GM12878 (cell line): ENCODE measurements around the gene RPL31. TPM values are rescaled to one million over a fixed set of nuclear protein-coding genes. Genes with fewer than 3 reads are reported as not detected.

Source experiments
- ATAC-seq: fragments of 200-7000 bp; cut with Tn5 transposase; 3 replicates; pipeline ENCODE4 v1.9.1; 2020; ENCODE audit warnings: mild to moderate bottlenecking, moderate library complexity
- BruUV-seq: library from RNA; stranded (reverse); fragments of 400-500 nt; replicated peaks from 2 replicates; lab custom pipeline; 2021; lab: Mats Ljungman, UMichigan
- CTCF ChIA-PET: fragments of 300-600 bp; sonication (Branson Sonifier 250); formaldehyde crosslinking; extraction: SDS; loops from one replicate; lab custom pipeline; 2021; ENCODE audit warnings: inconsistent platforms; lab: Yijun Ruan, JAX
- POLR2A ChIA-PET: fragments of 350-600 bp; formaldehyde crosslinking; extraction: SDS; loops from one replicate; lab custom pipeline; 2021; ENCODE audit warnings: inconsistent platforms; lab: Charles Lee
- RAD21 ChIA-PET: fragments of 300-600 bp; sonication (Branson Sonifier 250); formaldehyde crosslinking; loops from one replicate; lab custom pipeline; 2023; ENCODE audit warnings: antibody characterized with exemption; ENCODE audit not compliant: unreplicated experiment; lab: Charles Lee
- SMC1A ChIA-PET: fragments of 300-600 bp; sonication (Branson Sonifier 250); formaldehyde crosslinking; loops from one replicate; lab custom pipeline; 2023; ENCODE audit not compliant: unreplicated experiment, uncharacterized antibody; lab: Charles Lee
- DNase-seq: peaks from one replicate; pipeline ENCODE4 v3.0.0-alpha.2; 2011; ENCODE audit warnings: low read depth, low spot score
- FAIRE-seq: peaks from 3 replicates; lab custom pipeline; 2011; peaks lifted over from hg19 to GRCh38; lab: Jason Lieb, UNC
- H2AFZ ChIP-seq: 2 replicates; pipeline ENCODE4 v1.6.0; 2011; ENCODE audit warnings: low read depth, low read length, control low read depth; ENCODE audit not compliant: control insufficient read depth
- H3K27ac ChIP-seq: 2 replicates; pipeline ENCODE4 v1.5.1; 2011; ENCODE audit warnings: control low read depth; ENCODE audit not compliant: control insufficient read depth, insufficient read depth
- H3K27me3 ChIP-seq, 2 experiments: replicated peaks in 1 of 2; 2 replicates each; pipeline versions ENCODE4 v1.6.0 to v1.6.1; 2011; ENCODE audit warnings: low read length in 1 of 2; ENCODE audit not compliant: control insufficient read depth in 2 of 2, insufficient read depth in 2 of 2
- H3K36me3 ChIP-seq, 2 experiments: 2 replicates each; pipeline ENCODE4 v1.5.1; 2011; ENCODE audit warnings: low read length in 1 of 2; ENCODE audit not compliant: control insufficient read depth in 2 of 2, insufficient read depth in 2 of 2
- H3K4me1 ChIP-seq: 2 replicates; pipeline ENCODE4 v1.6.1; 2011; ENCODE audit warnings: mild to moderate bottlenecking, low read length, moderate library complexity, mixed read lengths; ENCODE audit not compliant: control insufficient read depth, insufficient read depth
- H3K4me2 ChIP-seq: 2 replicates; pipeline ENCODE4 v1.6.0; 2011; ENCODE audit warnings: control low read depth; ENCODE audit not compliant: control insufficient read depth, insufficient read depth
- H3K4me3 ChIP-seq: fragments of 200-600 bp; sonication (generic); 2 replicates; pipeline ENCODE4 v1.5.1; 2016
- H3K79me2 ChIP-seq: 2 replicates; pipeline ENCODE4 v1.6.0; 2011; ENCODE audit warnings: low read length; ENCODE audit not compliant: control insufficient read depth, insufficient read depth
- H3K9ac ChIP-seq: 2 replicates; pipeline ENCODE4 v1.8.0; 2011; ENCODE audit warnings: low read length, control low read depth, mixed read lengths; ENCODE audit not compliant: control insufficient read depth, insufficient read depth
- H3K9me3 ChIP-seq: replicated peaks from 3 replicates; pipeline ENCODE4 v1.5.1; 2011; ENCODE audit warnings: mild to moderate bottlenecking, low read length; ENCODE audit not compliant: control insufficient read depth, insufficient read depth
- H4K20me1 ChIP-seq: 2 replicates; pipeline ENCODE4 v1.6.0; 2011; ENCODE audit not compliant: control insufficient read depth, insufficient read depth
- ASH2L ChIP-seq: fragments of 300-600, 200-600 bp; sonication (generic); IDR thresholded peaks from 2 replicates; pipeline ENCODE4 v1.6.1; 2017; ENCODE audit warnings: low read depth, mild to moderate bottlenecking, borderline replicate concordance
- CEBPB ChIP-seq, 2 experiments: fragments of 150-350 bp in 1 of 2; IDR thresholded peaks; 2 replicates each; pipeline ENCODE4 v1.6.1; 2012 to 2014; ENCODE audit warnings: low read depth in 2 of 2, low read length in 2 of 2, borderline replicate concordance in 1 of 2, inconsistent platforms in 1 of 2
- CHD1 ChIP-seq: IDR thresholded peaks from 2 replicates; pipeline ENCODE4 v1.6.1; 2012; ENCODE audit warnings: low read depth, low read length, improper control_type of control experiment
- IKZF2 ChIP-seq, 2 experiments: fragments of 450-650 bp; IDR thresholded peaks; 2 replicates each; pipeline ENCODE4 v1.6.1; 2017; ENCODE audit warnings: mild to moderate bottlenecking in 2 of 2, moderate library complexity in 2 of 2
- IRF4 ChIP-seq: IDR thresholded peaks from 2 replicates; pipeline ENCODE4 v1.6.1; 2011; ENCODE audit warnings: low read depth, low read length
- JUNB ChIP-seq: IDR thresholded peaks from 2 replicates; pipeline ENCODE4 v1.6.1; 2016; ENCODE audit warnings: antibody characterized with exemption, mild to moderate bottlenecking
- MAX ChIP-seq: IDR thresholded peaks from 2 replicates; pipeline ENCODE4 v1.6.1; 2012; ENCODE audit warnings: low read depth, low read length, improper control_type of control experiment
- NR2C2 ChIP-seq: IDR thresholded peaks from 2 replicates; pipeline ENCODE4 v1.6.1; 2011; ENCODE audit warnings: borderline replicate concordance, low read depth; ENCODE audit not compliant: control insufficient read depth, insufficient read length
- RB1 ChIP-seq: fragments of 450-650 bp; formaldehyde crosslinking; IDR thresholded peaks from 2 replicates; pipeline ENCODE4 v1.6.1; 2017; ENCODE audit warnings: mild to moderate bottlenecking, borderline replicate concordance
- STAT3 ChIP-seq: IDR thresholded peaks from 2 replicates; pipeline ENCODE4 v1.6.1; 2011; ENCODE audit warnings: low read depth, low read length, improper control_type of control experiment
- WGBS: methylation state at CpG from one replicate; pipeline ENCODE4 v1.1.6; 2016; ENCODE audit warnings: low lambda C conversion rate; ENCODE audit not compliant: insufficient replicate concordance, insufficient coverage; ENCODE audit errors: missing lambda C conversion rate; 5-methylcytosine and 5-hydroxymethylcytosine counted together
- in situ Hi-C: fragments of 300-500 bp; cut with MboI; formaldehyde crosslinking; loops from 9 replicates; pipeline ENCODE4 v1.14.3; 2018; ENCODE audit warnings: mixed read lengths
- intact Hi-C: fragments of 100-400 bp; cut with micrococcal nuclease; formaldehyde crosslinking; loops from one replicate; pipeline ENCODE4 v1.14.2; 2022; ENCODE audit not compliant: unreplicated experiment
- polyA plus RNA-seq, 11 experiments: library from polyadenylated mRNA; depleted of rRNA in 4 of 11; unstranded in 6 of 11; stranded (reverse) in 5 of 11; fragments of >200 nt; fragmentation: Nextera tagmentation in 4 of 11; fragmentation: Illumina TruSeq in 1 of 11; extraction: Ambion mirVana in 4 of 11; extraction: Trizol in 1 of 11; gene quantifications; 1 replicate in 1 of 11; 2 replicates in 10 of 11; pipeline versions ENCODE4 v1.2.1 to v1.2.3, GENCODE V29; 2011 to 2016; ENCODE audit warnings: inconsistent platforms in 2 of 11, missing spikeins in 2 of 11, low read depth in 1 of 11
- total RNA-seq, 4 experiments: library from RNA; depleted of rRNA in 3 of 4; stranded (reverse); fragments of >200 nt in 3 of 4; fragmentation: Illumina TruSeq in 1 of 4; extraction: Trizol in 1 of 4; gene quantifications; 2 replicates each; pipeline versions ENCODE4 v1.2.1 to v1.2.3, GENCODE V29; 2013 to 2021
- TF ChIP-seq, protein P1 (sequence below): fragments of 450-650 bp; IDR thresholded peaks from 2 replicates; pipeline ENCODE4 v1.6.1; 2017; ENCODE audit warnings: borderline replicate concordance
- TF ChIP-seq, protein P2 (sequence below): fragments of 450-650 bp; formaldehyde crosslinking; IDR thresholded peaks from 2 replicates; pipeline ENCODE4 v1.4.0; 2022; ENCODE audit warnings: mild to moderate bottlenecking, moderate library complexity

The RPL31 gene
- total and polyA plus RNA-seq, 10 of the 15 experiments (the other 5 are each of a cell fraction or from before 2014, with no cell fraction given) = 1,643 to 8,551 (median 2,208) TPM

DNA sequence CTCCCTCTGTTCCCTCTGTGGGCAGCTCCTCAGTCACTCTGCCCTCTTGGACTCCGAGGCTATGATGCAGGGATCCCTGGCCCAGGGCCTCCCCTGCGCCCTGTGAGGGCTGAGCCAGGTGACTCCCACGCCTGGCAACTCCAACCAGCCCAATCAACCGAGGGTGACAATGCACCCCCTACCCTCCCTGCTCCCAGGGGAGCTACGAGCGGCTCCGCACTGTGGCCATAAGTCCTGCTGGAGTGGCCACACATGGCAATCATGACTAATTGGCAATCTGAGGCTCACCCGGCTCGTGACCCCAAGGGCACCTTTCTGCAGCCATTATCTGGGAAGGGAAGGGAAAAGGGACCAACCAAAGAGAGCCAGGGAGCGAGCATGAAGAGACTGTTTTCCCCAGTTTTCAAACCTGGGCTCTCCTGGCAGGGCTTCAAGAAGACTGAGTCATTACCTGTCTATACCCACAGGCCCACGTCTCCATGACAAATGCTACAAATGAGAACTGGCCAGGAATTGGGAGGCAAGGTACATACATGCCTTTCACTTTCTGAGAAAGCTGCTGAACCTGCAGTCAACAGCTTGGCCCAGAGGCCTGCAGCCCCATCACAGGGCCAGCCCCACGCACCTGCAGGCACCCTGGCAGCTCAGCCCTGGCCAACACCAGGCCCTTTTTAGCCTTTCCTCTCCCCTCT, 45.1 kb downstream of the RPL31 start:
- TF ChIP-seq IRF4 (no peak), CEBPB (IDR thresholded peaks at IDR 0.05; ENCODE audit: borderline replicate concordance in 1 of 2, low read depth in 2 of 2, low read length in 2 of 2) (no peak), MAX (no peak)
- Histone ChIP-seq H4K20me1 (no peaks in the 10 kb centered on the region), H3K4me3 (no peak overlapping the region), H3K9ac (no peak overlapping the region), H3K27me3 (no peaks in the 10 kb centered on the region), H3K27ac (no peak overlapping the region), H3K4me1 (peaks cover 30% of the 10 kb centered on the region), H3K36me3 (no peaks in the 10 kb centered on the region), H3K4me2 (no peak overlapping the region), H3K79me2 (no peaks in the 10 kb centered on the region), H3K9me3 (no peaks in the 10 kb centered on the region; the same call in 2 of the 3 replicates), H2AFZ (no peak overlapping the region)
- ChIA-PET POLR2A (no interaction called here), RAD21 (interaction anchor here (0.5 to 1.3 kb wide), 2 partner anchors 16 to 832 kb away, joined by 3 read pairs; no protein-coding TSS in a partner anchor), SMC1A (no interaction called here), CTCF (interaction anchor here (0.5 to 1.8 kb wide), 2 partner anchors 11 to 62 kb away, joined by 4 to 10 read pairs; no protein-coding TSS in a partner anchor)
- ATAC-seq (no peak; the same call in 2 of the 3 replicates), DNase-seq (no peak), FAIRE-seq (no peak)
- intact Hi-C loops = no loop called here
- BruUV-seq = no TSS peak
- in situ Hi-C loops = no loop called here
- 59% methylated on average over 12 of the region's 12 CpGs for WGBS

GRCh38 chr2:101047774-101048173, 45.7 kb downstream of the RPL31 start:
- 92% methylated on average over 6 of the region's 6 CpGs for WGBS
- Histone ChIP-seq H3K27ac (no peak overlapping the region), H3K4me3 (no peak overlapping the region), H3K36me3 (no peaks in the 10 kb centered on the region), H3K9ac (no peak overlapping the region), H3K27me3 (no peaks in the 10 kb centered on the region), H4K20me1 (no peaks in the 10 kb centered on the region), H3K4me2 (no peak overlapping the region), H3K79me2 (no peaks in the 10 kb centered on the region), H2AFZ (no peak overlapping the region), H3K9me3 (no peaks in the 10 kb centered on the region; the same call in 2 of the 3 replicates), H3K4me1 (peaks cover 25% of the 10 kb centered on the region)
- DNase-seq (no peak), ATAC-seq (no peak), FAIRE-seq (no peak)
- in situ Hi-C loops = no loop called here
- CTCF ChIA-PET = interaction anchor here (0.5 to 1.8 kb wide), 2 partner anchors 11 to 62 kb away, joined by 4 to 10 read pairs; no protein-coding TSS in a partner anchor
- intact Hi-C loops = no loop called here
- no TSS peak for BruUV-seq
- POLR2A ChIA-PET = no interaction called here
- SMC1A ChIA-PET = no interaction called here
- RAD21 ChIA-PET = interaction anchor here (0.5 to 1.3 kb wide), 2 partner anchors 16 to 832 kb away, joined by 3 read pairs; no protein-coding TSS in a partner anchor
- no peak for TF ChIP-seq CHD1
- TF ChIP-seq ASH2L = no peak
- TF ChIP-seq RB1 = no peak
- no peak for TF ChIP-seq NR2C2
- no peak for TF ChIP-seq STAT3
- TF ChIP-seq, protein P1, sequence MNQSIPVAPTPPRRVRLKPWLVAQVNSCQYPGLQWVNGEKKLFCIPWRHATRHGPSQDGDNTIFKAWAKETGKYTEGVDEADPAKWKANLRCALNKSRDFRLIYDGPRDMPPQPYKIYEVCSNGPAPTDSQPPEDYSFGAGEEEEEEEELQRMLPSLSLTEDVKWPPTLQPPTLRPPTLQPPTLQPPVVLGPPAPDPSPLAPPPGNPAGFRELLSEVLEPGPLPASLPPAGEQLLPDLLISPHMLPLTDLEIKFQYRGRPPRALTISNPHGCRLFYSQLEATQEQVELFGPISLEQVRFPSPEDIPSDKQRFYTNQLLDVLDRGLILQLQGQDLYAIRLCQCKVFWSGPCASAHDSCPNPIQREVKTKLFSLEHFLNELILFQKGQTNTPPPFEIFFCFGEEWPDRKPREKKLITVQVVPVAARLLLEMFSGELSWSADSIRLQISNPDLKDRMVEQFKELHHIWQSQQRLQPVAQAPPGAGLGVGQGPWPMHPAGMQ = no peak
- no peak for TF ChIP-seq IKZF2 (IDR thresholded peaks at IDR 0.05)
- TF ChIP-seq JUNB = no peak
- TF ChIP-seq, protein P2, sequence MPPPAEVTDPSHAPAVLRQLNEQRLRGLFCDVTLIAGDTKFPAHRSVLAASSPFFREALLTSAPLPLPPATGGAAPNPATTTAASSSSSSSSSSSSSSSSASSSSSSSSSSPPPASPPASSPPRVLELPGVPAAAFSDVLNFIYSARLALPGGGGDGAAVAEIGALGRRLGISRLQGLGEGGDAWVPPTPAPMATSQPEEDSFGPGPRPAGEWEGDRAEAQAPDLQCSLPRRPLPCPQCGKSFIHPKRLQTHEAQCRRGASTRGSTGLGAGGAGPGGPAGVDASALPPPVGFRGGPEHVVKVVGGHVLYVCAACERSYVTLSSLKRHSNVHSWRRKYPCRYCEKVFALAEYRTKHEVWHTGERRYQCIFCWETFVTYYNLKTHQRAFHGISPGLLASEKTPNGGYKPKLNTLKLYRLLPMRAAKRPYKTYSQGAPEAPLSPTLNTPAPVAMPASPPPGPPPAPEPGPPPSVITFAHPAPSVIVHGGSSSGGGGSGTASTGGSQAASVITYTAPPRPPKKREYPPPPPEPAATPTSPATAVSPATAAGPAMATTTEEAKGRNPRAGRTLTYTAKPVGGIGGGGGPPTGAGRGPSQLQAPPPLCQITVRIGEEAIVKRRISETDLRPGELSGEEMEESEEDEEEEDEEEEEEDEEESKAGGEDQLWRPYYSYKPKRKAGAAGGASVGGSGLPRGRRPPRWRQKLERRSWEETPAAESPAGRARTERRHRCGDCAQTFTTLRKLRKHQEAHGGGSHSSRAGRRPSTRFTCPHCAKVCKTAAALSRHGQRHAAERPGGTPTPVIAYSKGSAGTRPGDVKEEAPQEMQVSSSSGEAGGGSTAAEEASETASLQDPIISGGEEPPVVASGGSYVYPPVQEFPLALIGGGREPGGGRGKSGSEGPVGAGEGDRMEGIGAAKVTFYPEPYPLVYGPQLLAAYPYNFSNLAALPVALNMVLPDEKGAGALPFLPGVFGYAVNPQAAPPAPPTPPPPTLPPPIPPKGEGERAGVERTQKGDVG = no peak
